Caki2 (cell line): ENCODE data around the gene LCK. TPM values are rescaled to one million over a fixed set of nuclear protein-coding genes. Genes with fewer than 3 reads are reported as not detected.

Source experiments
- DNase-seq: peaks from one replicate; pipeline ENCODE4 v3.0.0-alpha.2; 2015; ENCODE audit warnings: low read depth
- in situ Hi-C: cut with HindIII; loops from 2 replicates; pipeline ENCODE4 v1.10.0; 2016; ENCODE audit warnings: low sequenced_read_pairs, low pct_unique_long_range_greater_than_20kb, mixed read lengths
- total RNA-seq: library from RNA; depleted of rRNA; stranded (reverse); fragments of >200 nt; shearing (Covaris generic); gene quantifications from 2 replicates; pipeline ENCODE4 v1.2.3, GENCODE V29; 2014; ENCODE audit warnings: low replicate concordance; rRNA removed

The LCK gene
- not detected in 2 replicates for total RNA-seq

GRCh38 chr1:32250893-32251716, at the start of gene LCK:
Gene LCK (plus strand): TSS chr1:32251265. CDS start chr1:32274330, 23,065 bp downstream.
- no peak for DNase-seq
- in situ Hi-C loops, result no loop called here

GRCh38 chr1:32204943-32205361, 46.1 kb upstream of the LCK start:
- in situ Hi-C loops, result no loop called here
- no peak for DNase-seq

- in situ Hi-C loops, result no loop called here
- peak; percentile 76 for DNase-seq
Measured at GRCh38 chr1:32205401-32206370, 45.4 kb upstream of the LCK start, which contains the start of gene IQCC. Gene IQCC (plus strand): TSS chr1:32205671. CDS start chr1:32205682, 11 bp downstream.

- no peak for DNase-seq
- in situ Hi-C loops, result no loop called here
Measured at GRCh38 chr1:32208469-32208868, 42.6 kb upstream of the LCK start.

GRCh38 chr1:32208891-32209328, 42.2 kb upstream of the LCK start, which contains the start of gene DCDC2B:
Gene DCDC2B (plus strand): TSS chr1:32209089. CDS start chr1:32209094, 5 bp downstream.
- DNase-seq, result peak; percentile 93
- in situ Hi-C loops, result no loop called here

GRCh38 chr1:32215629-32216480, 35.2 kb upstream of the LCK start:
- DNase-seq, result peak; percentile 47
- in situ Hi-C loops, result no loop called here

GRCh38 chr1:32216566-32216965, 34.5 kb upstream of the LCK start:
- in situ Hi-C loops, result no loop called here
- DNase-seq, result no peak

DNA sequence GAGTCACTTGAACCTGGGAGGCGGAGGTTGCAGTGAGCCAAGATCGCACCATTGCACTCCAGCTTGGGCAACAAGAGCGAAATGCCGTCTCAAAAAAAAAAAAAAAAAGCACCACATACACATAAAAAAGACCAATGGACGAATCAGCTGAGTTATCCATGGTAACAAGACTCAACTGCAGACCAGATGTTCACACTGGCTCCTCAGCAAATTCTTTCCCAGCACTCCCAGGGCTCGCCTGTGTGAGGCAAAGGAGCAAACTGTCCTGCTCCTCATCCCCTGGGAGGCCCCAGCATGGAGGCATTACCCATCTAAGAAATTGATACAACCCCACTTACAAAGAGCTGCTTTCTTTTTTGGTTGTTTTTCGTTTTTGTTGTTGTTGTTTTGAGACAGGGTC, 32.0 kb upstream of the LCK start:
- in situ Hi-C loops, result no loop called here
- no peak for DNase-seq

DNA sequence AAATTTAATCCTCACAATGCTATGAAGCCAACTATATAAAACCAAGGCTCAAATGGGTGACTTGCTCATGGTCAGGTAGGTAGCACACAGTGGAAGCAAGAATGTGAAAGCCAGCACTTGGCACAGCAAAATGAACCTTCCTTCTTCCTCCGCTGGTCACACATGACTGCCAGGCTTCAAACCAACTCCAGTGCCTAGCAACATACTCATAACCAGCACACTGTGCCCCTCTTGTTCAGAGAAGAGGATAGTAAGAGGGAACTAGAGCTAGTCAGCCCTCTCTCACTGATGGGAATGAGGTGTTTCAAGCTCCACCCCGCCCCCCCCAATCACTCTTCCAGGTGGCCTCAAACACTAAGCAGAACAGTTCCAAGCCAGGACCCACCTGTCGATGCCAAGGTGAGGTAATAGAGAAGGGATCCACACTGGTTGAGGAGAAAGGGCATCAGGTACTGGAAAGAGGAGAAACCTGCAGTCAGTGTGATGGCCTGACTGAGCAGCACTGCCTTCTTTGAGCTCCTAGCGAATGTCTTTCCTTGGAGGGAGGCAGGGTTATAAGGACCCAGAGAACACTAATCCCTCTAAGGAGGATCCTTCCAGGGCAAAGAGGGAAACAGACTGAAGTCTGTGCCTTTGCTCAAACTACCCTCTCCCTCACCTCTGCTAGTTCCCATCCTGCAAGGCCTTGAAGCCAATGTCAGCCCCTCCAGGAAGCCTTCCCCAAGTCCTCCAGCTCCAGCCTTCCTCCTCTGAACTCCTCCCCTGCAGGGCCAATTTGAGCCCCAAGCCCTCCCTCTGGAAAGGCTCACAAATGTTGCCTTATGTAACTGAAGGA, 30.1 kb upstream of the LCK start:
- DNase-seq, result peak; percentile 74
- in situ Hi-C loops, result no loop called here

- in situ Hi-C loops, result no loop called here
- no peak for DNase-seq
Measured at GRCh38 chr1:32221581-32221979, 29.5 kb upstream of the LCK start.

- in situ Hi-C loops, result no loop called here
- DNase-seq, result peak; percentile 78
Measured at GRCh38 chr1:32221980-32222755, 28.9 kb upstream of the LCK start, which contains the start of the genes EIF3I and TMEM234. Gene EIF3I (plus strand): TSS chr1:32222407. CDS start chr1:32222442, 35 bp downstream. Gene TMEM234 (minus strand): TSS chr1:32222353. CDS start chr1:32222322, 31 bp downstream.

GRCh38 chr1:32223683-32224082, 27.4 kb upstream of the LCK start:
- in situ Hi-C loops, result no loop called here
- DNase-seq, result no peak

DNA sequence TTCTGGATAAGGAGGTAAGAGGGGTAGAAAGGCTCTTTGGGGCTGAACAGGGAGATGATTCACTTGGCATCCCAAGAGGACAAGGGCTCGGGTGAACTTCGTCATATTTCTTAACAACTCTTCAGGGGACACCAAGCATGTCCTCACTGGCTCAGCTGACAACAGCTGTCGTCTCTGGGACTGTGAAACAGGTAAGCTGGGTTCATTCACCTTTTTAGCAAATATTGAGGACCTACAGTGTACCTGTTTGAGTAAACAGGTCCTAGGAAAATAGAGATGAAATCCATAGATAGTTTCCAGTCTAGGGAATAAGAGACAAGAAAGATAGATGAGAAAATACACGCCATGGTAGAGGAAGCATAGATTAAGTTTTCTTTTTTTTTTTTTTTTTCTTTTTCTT, 26.8 kb upstream of the LCK start:
- in situ Hi-C loops, result no loop called here

DNA sequence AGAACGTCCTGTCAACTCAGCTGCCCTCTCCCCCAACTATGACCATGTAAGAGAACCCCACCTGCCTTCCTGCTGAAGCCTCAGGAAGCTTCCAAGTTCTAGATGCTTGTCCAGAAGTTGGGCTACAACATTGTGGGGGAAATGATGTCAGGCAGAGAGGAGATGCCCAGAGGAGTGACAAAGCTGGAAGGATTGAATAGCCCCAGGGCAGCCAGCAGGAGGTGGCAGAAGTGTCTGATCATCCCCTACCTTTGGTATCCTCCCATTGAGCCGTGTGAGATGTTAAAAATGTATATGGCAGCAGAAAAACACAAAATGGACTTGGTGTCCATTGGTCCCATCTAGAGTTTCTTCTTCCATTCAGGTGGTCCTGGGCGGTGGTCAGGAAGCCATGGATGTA, 22.3 kb upstream of the LCK start:
- in situ Hi-C loops, result no loop called here
- no peak for DNase-seq

More for the DNA sequence above, 26.8 kb upstream of the LCK start:
- no peak for DNase-seq

GRCh38 chr1:32231843-32232432, 19.1 kb upstream of the LCK start:
- in situ Hi-C loops, result no loop called here
- no peak for DNase-seq
